ENCODE measurements around the gene SRXN1.

The SRXN1 gene

GRCh38 chr20:675033-675452, 22.0 kb upstream of the SRXN1 start:
- no peak for DNase-seq

- no peak for DNase-seq
Measured at GRCh38 chr20:673603-674001, 20.6 kb upstream of the SRXN1 start.

- DNase-seq: no peak
Measured at GRCh38 chr20:672963-673602, 20.1 kb upstream of the SRXN1 start.

GRCh38 chr20:671252-672030, 18.4 kb upstream of the SRXN1 start:
- DNase-seq: no peak

GRCh38 chr20:669573-669972, 16.6 kb upstream of the SRXN1 start:
- DNase-seq: no peak

- DNase-seq: no peak
Measured at GRCh38 chr20:668638-669037, 15.6 kb upstream of the SRXN1 start.

GRCh38 chr20:668050-668449, 15.1 kb upstream of the SRXN1 start:
- DNase-seq: no peak

GRCh38 chr20:667351-668034, 14.5 kb upstream of the SRXN1 start:
- DNase-seq: no peak

GRCh38 chr20:666877-667276, 13.9 kb upstream of the SRXN1 start:
- no peak for DNase-seq

- DNase-seq: peak; percentile 67
Measured at GRCh38 chr20:665276-665675, 12.3 kb upstream of the SRXN1 start.

- no peak for DNase-seq
Measured at GRCh38 chr20:664576-664975, 11.6 kb upstream of the SRXN1 start.

- no peak for DNase-seq
Measured at GRCh38 chr20:664151-664550, 11.2 kb upstream of the SRXN1 start.

GRCh38 chr20:663315-664090, 10.5 kb upstream of the SRXN1 start:
- no peak for DNase-seq

GRCh38 chr20:662277-663192, 9.5 kb upstream of the SRXN1 start:
- DNase-seq: no peak

- DNase-seq: no peak
Measured at GRCh38 chr20:661474-662270, 8.7 kb upstream of the SRXN1 start.

- DNase-seq: no peak
Measured at GRCh38 chr20:658731-659291, 5.8 kb upstream of the SRXN1 start.

- no peak for DNase-seq
Measured at GRCh38 chr20:658202-658601, 5.2 kb upstream of the SRXN1 start.

- DNase-seq: no peak
Measured at GRCh38 chr20:655726-656624, 3.0 kb upstream of the SRXN1 start.

GRCh38 chr20:654417-654750, 1.4 kb upstream of the SRXN1 start:
- no peak for DNase-seq

All from NCI-H2029 (cell line).